SH-SY5Y (cell line): ENCODE data around the gene SEH1L.

Source experiments
- GATA2 ChIP-seq: IDR thresholded peaks from 2 replicates; pipeline ENCODE4 v1.6.1; 2011; ENCODE audit warnings: mild to moderate bottlenecking, low read depth, low read length
- GATA3 ChIP-seq: IDR thresholded peaks from 2 replicates; pipeline ENCODE4 v1.6.1; 2011; ENCODE audit warnings: low read depth, mild to moderate bottlenecking, low read length, moderate library complexity

Gene SEH1L, protein sequence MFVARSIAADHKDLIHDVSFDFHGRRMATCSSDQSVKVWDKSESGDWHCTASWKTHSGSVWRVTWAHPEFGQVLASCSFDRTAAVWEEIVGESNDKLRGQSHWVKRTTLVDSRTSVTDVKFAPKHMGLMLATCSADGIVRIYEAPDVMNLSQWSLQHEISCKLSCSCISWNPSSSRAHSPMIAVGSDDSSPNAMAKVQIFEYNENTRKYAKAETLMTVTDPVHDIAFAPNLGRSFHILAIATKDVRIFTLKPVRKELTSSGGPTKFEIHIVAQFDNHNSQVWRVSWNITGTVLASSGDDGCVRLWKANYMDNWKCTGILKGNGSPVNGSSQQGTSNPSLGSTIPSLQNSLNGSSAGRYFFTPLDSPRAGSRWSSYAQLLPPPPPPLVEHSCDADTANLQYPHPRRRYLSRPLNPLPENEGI

DNA sequence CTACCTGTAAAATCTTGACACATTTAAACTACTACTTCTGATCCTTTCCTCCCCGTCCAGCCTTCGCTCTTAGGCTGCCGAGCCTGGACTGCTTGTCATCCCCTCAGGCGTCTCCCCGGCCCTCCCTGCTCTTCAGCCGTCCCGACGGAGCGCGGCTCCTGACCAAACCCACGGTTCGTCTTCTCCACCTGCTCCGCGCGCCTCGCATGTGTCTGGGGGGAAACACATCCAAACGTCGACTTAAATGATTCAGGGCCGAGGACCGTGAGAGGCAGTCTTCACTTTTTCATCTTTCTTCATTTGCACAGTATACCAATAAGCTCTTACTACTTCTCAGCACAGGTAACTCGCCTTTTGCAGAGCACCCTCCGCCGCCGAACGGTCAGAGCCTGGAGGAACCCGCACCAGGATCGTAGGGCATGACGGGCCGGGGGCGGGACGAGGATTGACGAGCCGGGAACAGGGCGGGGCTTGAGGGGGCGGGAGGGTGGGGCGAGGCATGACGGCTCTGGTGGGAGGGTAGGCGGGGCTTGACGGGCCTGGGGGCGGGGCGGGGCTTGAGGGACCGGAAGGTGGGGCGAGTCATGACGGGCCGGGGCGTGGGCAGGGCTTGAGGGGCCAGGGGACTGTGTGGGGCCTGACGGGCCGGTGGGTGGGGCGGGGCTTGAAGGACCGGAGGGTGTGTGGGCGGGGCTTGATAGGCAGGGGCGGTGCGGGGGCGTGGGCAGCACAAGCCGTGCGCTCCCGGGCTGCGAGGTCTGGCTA lies at the start of gene SEH1L:
Gene SEH1L (plus strand): TSS at position 727 of the 765 bp plus-strand sequence. CDS start 111 bp downstream, outside the sequence.
- no peak for TF ChIP-seq GATA3
- no peak for TF ChIP-seq GATA2

DNA sequence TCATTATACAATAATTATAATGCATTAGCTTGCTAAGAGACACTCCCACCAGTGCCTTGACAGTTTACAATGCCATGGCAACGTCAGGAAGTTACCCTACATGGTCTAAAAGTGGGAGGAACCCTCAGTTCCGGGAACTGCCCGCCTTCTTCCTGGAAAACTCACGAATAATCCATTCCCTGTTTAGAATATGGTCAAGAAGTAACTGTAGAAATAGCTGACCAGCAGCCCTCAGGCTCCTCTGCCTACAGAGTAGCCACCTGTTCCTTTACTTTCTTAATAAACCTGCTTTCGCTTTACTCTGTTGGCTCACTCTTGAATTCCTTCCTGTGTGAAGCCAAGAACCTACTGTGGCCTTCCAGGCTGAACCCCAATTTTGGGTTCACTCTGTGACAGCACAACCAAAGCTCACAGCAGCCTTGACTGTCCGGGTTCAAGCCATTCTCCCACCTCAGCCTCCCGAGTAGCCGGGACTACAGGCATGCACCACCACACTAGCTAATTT lies 43.7 kb upstream of the SEH1L start:
- TF ChIP-seq GATA2, result no peak
- TF ChIP-seq GATA3, result no peak

DNA sequence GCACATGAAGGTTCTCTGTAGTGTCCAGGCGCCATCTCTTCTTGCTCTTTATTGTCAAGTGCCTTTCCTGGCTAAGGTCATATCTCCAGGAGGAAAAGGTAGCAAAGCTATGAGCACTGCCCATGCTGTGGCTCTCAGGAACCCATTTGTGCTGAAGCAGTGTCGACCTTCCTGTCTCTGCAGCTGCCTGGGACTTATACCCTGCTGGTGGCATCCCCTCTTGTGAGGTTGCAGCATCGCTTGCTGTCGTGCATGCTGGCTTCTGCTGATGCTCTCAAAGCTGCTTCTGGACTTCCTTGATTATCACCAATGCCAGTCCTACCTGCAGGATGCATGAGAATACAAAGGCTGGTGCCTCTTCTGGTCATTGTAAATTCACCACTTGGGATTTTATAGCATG lies 41.7 kb upstream of the SEH1L start:
- no peak for TF ChIP-seq GATA2
- no peak for TF ChIP-seq GATA3

DNA sequence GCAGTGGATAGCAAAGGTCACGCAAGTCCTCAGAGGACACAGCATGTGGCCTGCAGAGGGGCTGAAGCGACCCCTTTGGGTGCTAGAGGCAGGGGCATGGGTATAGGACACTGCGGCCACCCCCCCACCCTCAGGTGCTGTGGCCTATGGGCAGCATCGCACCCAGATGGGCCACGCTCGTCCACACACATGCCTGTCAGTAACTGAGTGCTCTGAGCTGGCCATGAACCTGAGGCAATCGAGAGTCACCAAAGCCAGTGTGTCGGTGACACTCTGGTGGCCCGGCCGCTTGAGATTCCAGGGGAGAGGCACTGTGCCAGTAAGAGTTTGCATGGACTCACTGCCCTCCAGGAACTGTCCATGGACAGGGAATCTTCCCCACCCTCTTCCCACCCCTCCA lies 41.0 kb upstream of the SEH1L start:
- no peak for TF ChIP-seq GATA2

DNA sequence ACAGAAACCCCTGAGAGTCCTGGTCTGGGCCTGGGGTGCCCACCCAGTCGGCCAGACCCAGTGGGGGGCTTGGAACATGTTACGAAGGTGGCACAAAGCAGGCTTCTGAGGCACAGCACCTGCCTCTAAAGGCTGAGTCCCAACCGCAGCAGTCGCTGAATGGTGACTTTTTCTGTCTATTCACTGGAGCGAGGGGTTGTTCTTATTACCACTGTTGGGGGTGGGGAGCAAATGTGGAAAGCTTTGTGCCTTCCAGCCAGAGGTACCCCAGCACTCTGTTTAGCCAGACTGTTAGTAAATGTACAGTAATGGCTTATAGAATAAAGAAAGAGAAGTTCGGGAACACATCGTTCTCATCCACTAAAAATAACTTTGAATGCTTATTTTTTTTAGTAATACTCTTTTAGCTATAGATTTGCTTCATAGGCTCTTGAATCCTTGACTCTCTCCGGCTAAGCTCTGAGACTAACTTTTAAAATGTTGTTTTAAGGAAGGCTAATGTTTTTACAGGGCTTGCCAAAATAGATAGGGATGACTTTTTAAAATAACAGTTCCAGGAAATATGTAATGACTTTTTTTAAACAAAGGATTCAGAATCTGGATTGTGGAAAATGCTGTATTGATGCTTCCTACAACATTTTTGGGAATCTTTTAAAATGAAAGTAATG lies 40.4 kb upstream of the SEH1L start:
- no peak for TF ChIP-seq GATA2
- no peak for TF ChIP-seq GATA3

DNA sequence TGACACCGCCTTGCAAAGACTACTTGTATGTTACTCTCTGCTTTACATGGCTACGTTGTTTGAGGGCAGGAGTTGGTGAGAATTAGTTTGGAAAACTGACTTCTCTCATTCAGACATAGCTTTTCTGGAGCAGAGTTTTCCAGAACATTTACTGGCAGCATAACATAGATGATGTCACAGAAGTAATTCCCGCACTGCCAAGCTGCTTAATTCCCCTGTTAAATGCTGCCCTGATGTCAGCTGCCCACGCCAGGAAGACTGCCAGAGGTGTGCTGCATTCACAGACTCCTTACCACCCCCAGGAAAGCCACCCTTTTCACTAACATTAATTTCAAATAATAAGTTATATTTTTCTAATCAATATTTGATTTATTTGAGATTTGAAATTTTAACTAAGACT lies 39.1 kb upstream of the SEH1L start:
- TF ChIP-seq GATA3 (no peak), GATA2 (no peak)

DNA sequence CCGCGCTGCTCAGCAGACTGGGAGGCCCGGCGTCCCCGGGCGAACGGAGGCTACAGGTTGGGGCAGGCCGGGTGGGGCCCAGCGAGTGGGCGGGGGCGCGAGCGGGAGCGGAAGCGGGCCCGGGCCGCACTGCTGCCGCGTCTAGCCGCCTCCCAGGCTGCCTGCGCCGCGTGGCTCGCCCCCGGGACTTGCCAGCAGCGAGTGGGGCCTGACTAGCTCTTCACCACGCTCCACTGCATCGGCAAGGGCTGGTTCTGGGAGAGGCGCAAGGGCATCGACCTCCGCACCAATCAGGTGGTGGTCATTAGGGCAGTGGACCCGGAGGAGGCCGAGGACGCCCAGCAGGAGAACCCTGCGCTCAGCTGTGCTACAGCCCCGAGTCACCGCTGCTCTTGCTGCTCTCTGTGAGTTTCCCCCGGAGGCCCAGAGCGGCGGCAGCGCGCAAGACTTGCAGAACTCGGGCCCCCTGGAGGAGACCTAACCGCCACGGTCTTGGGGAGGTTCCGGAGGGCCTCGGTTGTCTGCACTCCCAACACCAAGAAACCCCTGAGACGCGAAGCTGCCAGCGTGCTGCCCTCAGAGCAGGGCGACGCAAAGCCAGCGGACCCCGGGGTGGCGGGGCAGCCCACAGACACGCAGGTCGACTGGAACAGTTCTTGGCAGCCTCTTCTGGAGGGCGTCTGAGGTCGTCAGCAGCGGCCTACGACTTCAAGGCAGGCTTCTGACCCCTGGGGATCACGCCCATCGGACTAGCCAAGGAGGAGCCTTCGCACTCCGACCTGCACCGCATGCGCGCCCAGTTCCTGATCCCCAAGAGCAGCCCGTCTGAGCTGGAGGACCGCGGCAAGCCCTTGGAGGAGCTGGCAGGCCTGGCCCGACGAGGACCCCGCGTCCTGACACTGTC lies 36.5 kb upstream of the SEH1L start:
- TF ChIP-seq GATA2 (no peak), GATA3 (no peak)

DNA sequence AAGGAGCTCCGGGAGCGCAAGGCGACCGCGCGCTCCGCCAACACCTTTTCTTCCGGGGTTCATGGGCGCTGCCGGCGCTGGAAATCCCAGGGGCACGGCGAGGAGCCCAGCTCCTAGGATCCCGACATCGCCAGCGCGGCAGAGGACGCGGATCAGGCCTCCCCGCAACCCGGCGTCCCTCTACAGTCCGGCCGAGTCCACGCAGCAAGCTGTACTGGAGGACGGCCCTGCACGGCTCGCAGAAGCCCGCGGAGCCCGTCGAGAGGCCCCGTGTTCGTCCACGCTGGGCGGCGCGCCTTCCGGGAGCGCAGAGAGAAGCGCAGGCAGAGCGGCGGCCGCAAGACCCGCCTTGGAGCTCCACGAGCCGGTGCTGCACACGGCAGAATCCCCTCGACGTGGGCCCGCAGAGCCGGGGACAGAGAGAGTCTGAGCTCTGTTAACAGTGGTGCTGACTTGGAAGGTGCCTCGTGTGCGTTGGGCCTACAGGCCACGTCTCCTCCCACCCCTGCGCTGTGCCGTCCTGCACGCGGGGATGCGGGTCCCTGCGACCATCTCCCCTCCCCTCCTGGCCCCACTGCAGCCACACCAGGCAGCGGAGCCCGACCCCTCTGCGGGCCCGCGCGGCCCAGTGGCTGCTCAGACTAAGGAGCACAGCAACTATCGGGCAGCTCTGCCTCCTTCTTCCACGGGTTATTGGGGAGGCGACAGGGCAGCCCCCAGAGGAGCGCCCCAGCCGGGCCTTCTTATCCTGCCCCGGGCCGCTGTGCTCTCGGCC lies 35.7 kb upstream of the SEH1L start:
- TF ChIP-seq GATA3, result no peak
- no peak for TF ChIP-seq GATA2

DNA sequence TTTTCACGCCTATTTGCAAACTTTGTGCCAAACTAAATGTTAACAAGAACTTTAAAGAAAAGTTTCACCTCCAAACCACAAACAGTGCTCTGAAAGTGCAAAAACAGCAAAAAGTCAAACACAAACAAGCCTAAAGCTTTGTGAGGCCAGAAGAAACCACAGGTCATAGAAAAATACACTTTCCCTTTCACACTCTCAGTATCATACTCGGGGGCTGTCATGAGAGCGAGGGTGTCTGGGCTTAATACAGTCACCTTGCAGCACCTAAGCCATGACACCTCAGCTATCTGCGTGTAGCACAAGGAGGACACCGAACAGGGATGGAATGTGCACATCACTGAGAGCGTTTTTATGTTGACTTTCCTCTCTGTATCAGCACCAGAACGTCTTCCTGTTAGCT lies 26.6 kb upstream of the SEH1L start:
- TF ChIP-seq GATA3, result no peak

DNA sequence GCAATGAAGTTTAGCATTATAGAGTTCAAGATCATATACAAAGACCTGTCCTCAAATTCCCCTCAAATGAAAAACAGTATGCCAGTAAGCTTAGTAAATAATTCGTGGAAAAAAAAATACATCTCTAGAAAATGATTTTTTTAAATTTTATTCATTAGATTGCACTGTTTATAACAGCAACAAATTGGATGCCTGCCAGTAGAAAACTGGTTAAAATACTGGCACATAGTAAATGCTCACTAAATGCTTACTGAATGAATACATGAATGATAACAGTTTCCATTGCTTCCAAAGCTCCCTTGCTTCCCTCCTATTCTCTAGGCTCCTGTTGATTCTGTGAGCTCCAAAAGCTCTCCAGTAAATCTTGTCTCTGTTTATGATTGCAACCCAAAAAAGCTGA lies 25.5 kb upstream of the SEH1L start:
- no peak for TF ChIP-seq GATA3
- no peak for TF ChIP-seq GATA2

DNA sequence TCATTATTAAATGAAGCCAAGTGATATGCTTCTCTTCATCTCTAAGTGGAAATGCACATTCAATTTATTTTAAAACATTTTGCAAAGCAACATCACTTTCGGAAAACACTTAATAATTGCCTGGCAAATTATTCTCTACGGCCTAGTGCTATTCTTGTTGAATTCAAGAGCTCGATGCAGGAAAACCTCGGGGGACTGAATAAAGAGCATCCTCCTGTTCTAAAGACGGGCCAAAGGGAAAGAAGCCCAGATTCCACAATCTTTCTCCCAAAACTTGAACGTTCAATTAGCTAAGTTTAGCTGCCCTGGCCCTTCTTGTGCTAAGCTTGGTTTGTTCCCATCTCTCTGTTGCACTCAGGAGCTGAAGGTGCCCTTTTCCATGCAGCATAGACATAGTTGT lies 23.2 kb upstream of the SEH1L start:
- no peak for TF ChIP-seq GATA3
- no peak for TF ChIP-seq GATA2

DNA sequence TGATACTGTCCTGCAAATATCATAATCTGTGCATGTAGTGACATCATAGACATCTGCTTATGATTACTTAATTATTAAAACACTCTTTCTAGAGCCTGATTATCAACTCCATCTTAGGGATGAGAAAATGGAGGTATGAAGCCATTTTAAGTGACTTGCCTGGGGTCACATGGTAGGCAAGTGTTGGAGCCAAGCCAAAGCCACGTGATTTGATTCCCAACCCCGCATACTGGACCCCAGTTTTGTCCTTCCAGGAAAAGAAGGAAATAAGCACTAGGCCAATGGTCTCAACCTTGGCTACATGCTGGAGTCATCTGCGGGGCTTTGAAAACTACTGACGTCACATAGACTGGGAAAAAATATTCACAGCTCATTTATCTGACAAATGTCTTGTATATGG lies 19.6 kb upstream of the SEH1L start:
- no peak for TF ChIP-seq GATA3
- no peak for TF ChIP-seq GATA2

DNA sequence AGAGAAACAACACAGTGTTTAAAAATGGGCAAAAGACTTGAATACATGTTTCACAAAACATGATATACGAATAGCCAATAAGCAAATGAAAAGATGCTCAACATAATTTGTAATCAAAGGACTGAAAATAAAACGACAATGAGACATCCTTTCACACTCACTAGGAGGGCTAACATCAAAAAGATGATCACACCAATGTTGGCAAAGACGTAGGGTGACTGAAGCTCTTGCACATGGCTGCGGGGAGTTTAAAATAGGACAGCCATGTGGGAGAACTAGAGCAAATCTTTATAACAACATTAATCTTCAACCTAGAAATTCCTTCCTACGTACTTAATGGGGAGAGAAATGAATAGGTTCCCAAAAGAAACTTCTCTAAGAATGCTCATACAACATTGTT lies 19.2 kb upstream of the SEH1L start:
- TF ChIP-seq GATA2 (no peak), GATA3 (no peak)
